Fibroblast of mammary gland (primary cell): ENCODE data around the gene LECT2.

ENCODE experiments used
- DNase-seq: peaks from one replicate; pipeline ENCODE4 v3.0.0-alpha.2; 2010; ENCODE audit warnings: low read depth
- H3K4me3 ChIP-seq: 2 replicates; pipeline ENCODE4 v1.5.1; 2011; ENCODE audit warnings: low read depth, mild to moderate bottlenecking, low read length, moderate library complexity; ENCODE audit not compliant: control insufficient read depth
- CTCF ChIP-seq: conservative IDR thresholded peaks from 2 replicates; pipeline ENCODE4 v1.5.1; 2011; ENCODE audit warnings: low read depth, low read length, inconsistent platforms; ENCODE audit not compliant: control insufficient read depth, insufficient read depth

The LECT2 gene

GRCh38 chr5:135915466-135916001 is 39.2 kb downstream of the LECT2 start:
- no peak for TF ChIP-seq CTCF
- no peak overlapping the region for H3K4me3 ChIP-seq
- DNase-seq: no peak

GRCh38 chr5:135913713-135914626 is 40.8 kb downstream of the LECT2 start:
- DNase-seq: no peak

GRCh38 chr5:135905144-135905543 is 49.6 kb downstream of the LECT2 start:
- TF ChIP-seq CTCF: no peak
- no peak for DNase-seq
- no peak overlapping the region for H3K4me3 ChIP-seq

More at GRCh38 chr5:135913713-135914626, 40.8 kb downstream of the LECT2 start:
- H3K4me3 ChIP-seq: no peak overlapping the region
- TF ChIP-seq CTCF: no peak

- no peak for DNase-seq
- no peak for TF ChIP-seq CTCF
- no peak overlapping the region for H3K4me3 ChIP-seq
Measured at GRCh38 chr5:135901633-135902032, 53.1 kb downstream of the LECT2 start.

GRCh38 chr5:135900276-135900675 is 54.5 kb downstream of the LECT2 start:
- TF ChIP-seq CTCF: no peak
- no peak for DNase-seq
- no peak overlapping the region for H3K4me3 ChIP-seq

- TF ChIP-seq CTCF: no peak
- no peak overlapping the region for H3K4me3 ChIP-seq
- no peak for DNase-seq
Measured at GRCh38 chr5:135898651-135899050, 56.1 kb downstream of the LECT2 start.
